NCI-H526 treated with DMSO at 0.1 percent for 48 hours (cell line): Measurements from ENCODE around the gene LRRC52.

Experiments
- DNase-seq: peaks from one replicate; lab custom pipeline; 2025; lab: John Stamatoyannopoulos, UW

The LRRC52 gene

GRCh38 chr1:165543532-165544438 lies at the start of gene LRRC52:
Gene LRRC52, plus strand, starts transcription at chr1:165544000. Its CDS starts 297 bp downstream, at chr1:165544297.
- no peak for DNase-seq

- no peak for DNase-seq
Measured at GRCh38 chr1:165494949-165495857, 48.6 kb upstream of the LRRC52 start.

GRCh38 chr1:165495858-165496205 lies 48.0 kb upstream of the LRRC52 start:
- DNase-seq = no peak

GRCh38 chr1:165496501-165496900 lies 47.3 kb upstream of the LRRC52 start:
- DNase-seq = no peak

DNA sequence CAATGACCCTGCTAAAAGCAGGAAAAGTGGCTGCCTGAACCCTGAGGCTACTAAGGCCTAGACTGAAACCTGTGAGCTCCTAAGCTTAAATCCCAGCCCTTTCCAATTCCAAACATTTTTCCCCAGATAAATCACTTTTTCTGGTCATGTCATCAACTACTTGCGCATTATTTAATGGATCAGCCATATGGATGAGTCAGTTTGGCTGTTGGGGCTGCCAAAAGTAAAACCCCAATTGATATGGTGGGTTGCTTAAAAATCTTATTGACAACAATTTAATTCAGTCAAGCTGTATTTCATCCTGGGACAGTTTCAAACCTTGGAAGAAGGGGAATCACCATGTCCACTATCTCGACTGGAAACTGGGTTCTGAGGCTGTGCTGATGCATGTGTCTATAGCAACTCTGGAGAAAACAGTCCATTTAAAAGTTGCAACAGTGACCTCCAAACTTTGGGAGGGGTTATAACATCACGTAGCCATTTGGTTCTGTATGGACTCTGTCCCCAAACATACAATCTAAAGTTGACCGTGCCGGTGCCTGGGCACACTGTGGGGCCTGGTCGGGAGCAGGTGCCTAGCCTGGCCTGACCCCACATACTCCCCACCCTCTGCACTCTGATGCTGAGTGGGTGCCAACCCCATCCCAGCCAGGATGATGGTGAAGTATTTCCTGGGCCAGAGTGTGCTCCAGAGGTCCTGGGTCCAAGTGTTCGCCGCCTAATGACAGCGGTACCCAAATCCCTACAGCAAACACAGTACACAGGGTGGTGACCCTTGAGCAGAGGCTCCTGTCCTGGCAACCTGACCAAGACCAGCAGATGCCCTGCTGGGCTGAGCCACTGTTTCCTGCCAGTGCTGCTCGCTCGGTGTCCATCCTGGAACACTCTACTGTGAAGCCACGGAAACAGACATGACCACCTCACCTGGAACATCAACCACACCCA lies 46.5 kb upstream of the LRRC52 start:
- no peak for DNase-seq

DNA sequence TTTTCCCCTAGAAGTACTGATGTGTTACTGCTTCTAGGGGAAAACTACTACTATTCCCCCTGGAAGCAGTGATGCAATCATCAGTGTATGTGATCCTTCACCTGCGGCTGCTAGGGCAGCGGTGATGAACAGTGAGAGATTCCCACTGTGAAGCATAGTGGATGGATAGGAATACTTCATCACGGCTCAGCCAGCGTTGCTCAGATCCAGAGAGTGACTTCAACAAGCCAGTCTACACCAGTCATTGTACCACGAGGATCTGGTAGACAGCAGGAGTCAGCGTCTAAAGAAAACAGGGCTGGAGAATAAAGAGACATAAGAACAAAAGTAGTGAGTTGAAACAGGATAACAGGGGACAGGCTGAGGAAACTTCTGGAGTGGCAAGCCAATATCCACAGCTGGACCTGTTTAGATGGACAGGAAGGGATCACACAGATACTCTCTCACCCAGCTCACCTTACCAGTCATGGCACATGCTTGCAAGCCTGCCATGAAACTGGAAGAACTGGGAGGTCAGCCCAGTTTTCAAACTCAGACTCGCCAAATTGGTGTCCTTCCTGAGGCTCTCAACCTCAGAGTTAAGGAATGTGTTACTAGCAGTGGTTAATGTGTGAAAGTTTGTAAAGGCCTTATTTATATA lies 42.4 kb upstream of the LRRC52 start:
- no peak for DNase-seq

GRCh38 chr1:165501970-165502348 lies 41.8 kb upstream of the LRRC52 start:
- DNase-seq = no peak

DNA sequence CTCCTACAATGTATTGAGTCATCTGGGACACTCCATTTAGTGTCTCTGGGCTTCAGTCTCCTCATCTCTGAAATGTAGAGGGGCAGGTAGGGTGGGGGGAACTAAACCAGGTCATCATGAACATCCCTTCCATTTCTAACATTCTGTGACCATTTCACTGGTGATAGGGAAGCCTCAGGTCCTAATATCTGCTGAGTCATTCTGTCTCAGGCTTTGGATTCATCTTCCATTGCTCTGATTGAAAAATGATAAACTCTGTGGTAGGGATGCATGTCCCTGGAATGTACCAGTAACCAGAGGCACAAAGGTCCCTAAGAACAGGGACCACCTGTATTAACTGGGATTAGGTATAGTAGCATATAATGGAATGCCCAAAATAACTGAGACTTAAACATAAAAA lies 36.2 kb upstream of the LRRC52 start:
- DNase-seq = no peak

DNA sequence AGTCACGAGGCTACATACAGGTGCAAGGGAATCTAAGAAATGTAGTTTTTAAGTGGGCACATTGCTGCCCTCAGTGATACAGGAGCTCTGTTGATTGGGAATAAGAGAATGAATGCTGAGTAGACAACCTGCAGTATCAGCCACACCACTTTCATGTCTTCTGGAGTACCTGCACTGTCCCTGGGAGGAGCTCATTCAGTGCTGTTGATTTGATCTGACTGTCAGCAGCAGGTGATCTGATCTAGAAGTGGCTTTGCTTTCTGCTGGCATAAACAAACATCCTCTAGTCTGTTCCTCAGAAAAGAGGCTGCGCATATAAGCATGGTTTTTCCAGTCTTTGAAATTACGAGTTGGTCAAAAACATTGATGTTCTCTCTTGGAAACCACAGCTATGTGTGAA lies 35.5 kb upstream of the LRRC52 start:
- no peak for DNase-seq

GRCh38 chr1:165512816-165513215 lies 31.0 kb upstream of the LRRC52 start:
- no peak for DNase-seq

GRCh38 chr1:165516469-165516868 lies 27.3 kb upstream of the LRRC52 start:
- no peak for DNase-seq

DNA sequence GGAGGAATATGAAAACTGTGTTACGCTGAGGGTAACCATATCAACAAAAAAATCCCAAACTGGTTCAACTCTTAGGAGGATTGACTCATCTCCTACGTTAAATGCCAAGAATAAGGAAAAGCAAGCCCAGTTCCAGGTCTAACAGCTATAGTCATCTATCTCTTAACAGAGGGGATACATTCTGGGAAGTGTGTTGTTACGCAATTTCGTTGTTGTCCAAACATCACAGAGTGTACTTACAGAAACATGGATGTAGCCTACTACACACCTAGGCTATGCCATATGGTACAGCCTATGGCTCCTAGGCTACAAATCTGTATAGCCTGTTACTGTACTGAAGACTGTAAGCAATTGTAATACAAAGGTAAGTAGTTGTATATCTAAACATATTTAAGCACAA lies 23.2 kb upstream of the LRRC52 start:
- no peak for DNase-seq

- no peak for DNase-seq
Measured at GRCh38 chr1:165524639-165525285, 19.0 kb upstream of the LRRC52 start.

DNA sequence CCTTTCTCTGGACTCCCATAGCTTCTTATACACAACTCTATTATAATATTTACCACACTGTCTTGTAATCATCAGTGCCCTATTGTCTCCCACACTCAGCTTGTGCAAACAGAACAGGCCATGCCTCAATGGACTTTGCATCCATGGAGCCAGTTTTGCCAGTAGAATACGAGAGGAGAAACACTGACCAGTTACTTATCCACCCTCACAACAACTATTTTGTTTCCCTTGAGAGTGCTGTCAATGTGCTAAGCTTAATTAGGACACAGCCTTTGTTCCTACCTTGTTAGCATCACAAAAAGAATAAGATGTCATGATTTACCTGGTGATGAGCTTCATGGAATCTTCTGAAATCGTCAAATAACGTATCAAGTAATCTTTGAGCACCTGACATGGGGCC lies 18.1 kb upstream of the LRRC52 start:
- peak; percentile 20 for DNase-seq

DNA sequence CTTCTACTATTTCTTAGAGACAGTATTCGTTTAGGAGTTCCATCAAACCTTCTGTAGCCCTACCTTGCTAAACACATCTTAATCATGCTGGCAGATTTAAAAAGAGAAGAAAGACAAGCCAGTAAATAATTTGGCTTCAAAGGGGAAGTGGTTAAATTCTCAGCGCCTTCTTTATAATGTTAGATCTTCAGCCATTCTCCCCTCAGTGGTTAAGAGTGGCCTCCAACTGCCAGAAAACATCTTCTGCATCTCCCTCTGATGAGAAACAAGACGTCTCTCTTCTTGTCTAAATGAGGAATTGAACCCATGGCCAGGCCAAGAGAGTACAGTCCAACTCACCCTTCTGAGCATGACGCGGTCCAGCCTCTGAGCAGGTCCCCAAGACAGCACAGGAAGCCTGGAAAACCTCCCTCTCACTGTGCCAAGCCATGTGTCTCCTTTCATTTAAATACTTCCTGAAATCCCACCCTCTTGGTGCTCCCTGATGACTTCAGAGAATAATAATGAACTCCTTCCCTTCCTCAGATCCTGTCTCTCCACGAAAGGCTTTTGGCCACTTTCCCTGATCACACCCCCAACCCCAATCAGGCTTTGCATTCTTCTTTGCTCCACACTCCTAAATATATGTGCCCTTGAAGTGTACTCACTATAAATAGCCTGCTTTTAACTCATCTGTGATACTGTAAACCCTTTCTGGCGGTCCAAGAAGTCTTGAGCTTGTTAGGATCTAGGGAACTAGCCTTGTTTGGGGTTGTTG lies 16.4 kb upstream of the LRRC52 start:
- no peak for DNase-seq

DNA sequence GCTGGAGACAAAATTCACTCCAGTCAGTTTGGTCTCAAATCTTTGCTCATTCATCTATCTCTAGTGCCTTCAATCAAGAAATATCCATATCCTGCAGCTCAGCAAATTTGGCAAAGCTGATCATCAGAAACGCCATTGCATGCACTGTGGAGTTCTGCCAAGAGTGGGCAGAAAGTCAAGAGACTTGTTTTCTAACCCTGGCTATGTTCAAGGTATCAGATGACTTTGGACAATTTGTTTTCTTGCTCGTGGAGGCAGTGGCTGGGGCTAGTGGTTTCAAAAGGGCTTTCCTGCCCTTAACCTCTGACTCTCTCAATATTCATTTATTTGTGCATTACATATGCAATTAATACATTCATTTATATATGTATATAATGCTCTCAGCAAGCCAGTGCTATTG lies 12.8 kb upstream of the LRRC52 start:
- DNase-seq = no peak

DNA sequence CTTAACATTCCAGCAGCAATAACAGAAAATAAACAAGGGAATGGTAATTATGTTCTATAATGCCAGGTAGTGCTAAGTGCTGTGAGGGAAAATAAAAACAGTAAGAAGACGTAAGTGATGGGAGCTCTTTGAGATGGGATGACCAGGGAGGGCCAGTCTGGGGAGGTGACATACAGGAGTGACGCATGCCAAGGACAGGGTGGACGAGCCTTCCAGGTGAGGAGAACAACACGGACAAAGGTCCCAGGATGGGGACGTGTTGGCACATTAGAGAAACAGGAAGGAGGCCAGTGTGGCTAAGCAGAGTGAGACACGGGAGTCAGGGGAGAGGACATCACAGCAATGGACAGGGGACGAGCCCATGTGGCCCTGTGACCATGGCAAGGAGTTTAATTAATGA lies 11.7 kb upstream of the LRRC52 start:
- no peak for DNase-seq

DNA sequence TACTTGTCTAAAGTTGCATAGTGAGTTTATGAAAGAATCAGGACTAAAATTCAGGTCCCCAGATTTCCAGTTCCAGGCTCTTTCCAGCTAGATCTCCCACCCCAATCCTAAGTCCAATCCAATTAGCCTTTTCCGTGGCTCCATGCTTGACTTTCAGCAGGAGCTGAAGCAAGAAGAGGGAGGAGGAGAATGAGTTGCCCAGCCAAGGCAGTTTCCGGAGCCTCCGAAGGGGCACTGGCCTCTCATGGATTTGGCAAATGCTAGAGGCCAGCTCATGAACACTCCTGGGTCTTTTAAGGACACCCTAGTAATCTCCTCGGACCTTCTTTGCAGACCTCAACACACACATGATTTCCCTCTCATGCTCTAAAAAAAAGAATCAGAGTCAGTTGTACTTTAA lies 10.5 kb upstream of the LRRC52 start:
- no peak for DNase-seq

- no peak for DNase-seq
Measured at GRCh38 chr1:165536016-165536415, 7.8 kb upstream of the LRRC52 start.
